ENCODE measurements around the gene KIRREL3.

The KIRREL3 gene

GRCh38 chr11:126511475-126512115 is 489.0 kb downstream of the KIRREL3 start:
- no peak overlapping the region for H3K4me3 ChIP-seq (ENCODE audit: low read length)
- TF ChIP-seq CTCF (IDR thresholded peaks at IDR 0.05; ENCODE audit: insufficient read depth, low read depth, low read length, missing control alignments) = no peak
- no peak for DNase-seq (ENCODE audit: low read depth)

- no peak for DNase-seq (ENCODE audit: low read depth)
- no peak overlapping the region for H3K4me3 ChIP-seq (ENCODE audit: low read length)
- TF ChIP-seq CTCF (IDR thresholded peaks at IDR 0.05; ENCODE audit: insufficient read depth, low read depth, low read length, missing control alignments) = no peak
Measured at GRCh38 chr11:126510621-126511370, 489.8 kb downstream of the KIRREL3 start.

GRCh38 chr11:126507646-126508045 is 492.9 kb downstream of the KIRREL3 start:
- no peak for TF ChIP-seq CTCF (IDR thresholded peaks at IDR 0.05; ENCODE audit: insufficient read depth, low read depth, low read length, missing control alignments)

GRCh38 chr11:126506789-126507188 is 493.8 kb downstream of the KIRREL3 start:
- no peak for TF ChIP-seq CTCF (IDR thresholded peaks at IDR 0.05; ENCODE audit: insufficient read depth, low read depth, low read length, missing control alignments)
- DNase-seq (ENCODE audit: low read depth) = no peak
- no peak overlapping the region for H3K4me3 ChIP-seq (ENCODE audit: low read length)

More at GRCh38 chr11:126507646-126508045, 492.9 kb downstream of the KIRREL3 start:
- H3K4me3 ChIP-seq (ENCODE audit: low read length) = no peak overlapping the region
- DNase-seq (ENCODE audit: low read depth) = no peak

- H3K4me3 ChIP-seq (ENCODE audit: low read length) = no peak overlapping the region
- TF ChIP-seq CTCF (IDR thresholded peaks at IDR 0.05; ENCODE audit: insufficient read depth, low read depth, low read length, missing control alignments) = no peak
- DNase-seq (ENCODE audit: low read depth) = no peak
Measured at GRCh38 chr11:126502982-126503381, 497.6 kb downstream of the KIRREL3 start.

GRCh38 chr11:126502159-126502558 is 498.4 kb downstream of the KIRREL3 start:
- no peak for TF ChIP-seq CTCF (IDR thresholded peaks at IDR 0.05; ENCODE audit: insufficient read depth, low read depth, low read length, missing control alignments)
- H3K4me3 ChIP-seq (ENCODE audit: low read length) = no peak overlapping the region
- peak; percentile 27 for DNase-seq (ENCODE audit: low read depth)

Data from epithelial cell of esophagus (primary cell).